ENCODE results near the gene SEC24C.

DNA sequence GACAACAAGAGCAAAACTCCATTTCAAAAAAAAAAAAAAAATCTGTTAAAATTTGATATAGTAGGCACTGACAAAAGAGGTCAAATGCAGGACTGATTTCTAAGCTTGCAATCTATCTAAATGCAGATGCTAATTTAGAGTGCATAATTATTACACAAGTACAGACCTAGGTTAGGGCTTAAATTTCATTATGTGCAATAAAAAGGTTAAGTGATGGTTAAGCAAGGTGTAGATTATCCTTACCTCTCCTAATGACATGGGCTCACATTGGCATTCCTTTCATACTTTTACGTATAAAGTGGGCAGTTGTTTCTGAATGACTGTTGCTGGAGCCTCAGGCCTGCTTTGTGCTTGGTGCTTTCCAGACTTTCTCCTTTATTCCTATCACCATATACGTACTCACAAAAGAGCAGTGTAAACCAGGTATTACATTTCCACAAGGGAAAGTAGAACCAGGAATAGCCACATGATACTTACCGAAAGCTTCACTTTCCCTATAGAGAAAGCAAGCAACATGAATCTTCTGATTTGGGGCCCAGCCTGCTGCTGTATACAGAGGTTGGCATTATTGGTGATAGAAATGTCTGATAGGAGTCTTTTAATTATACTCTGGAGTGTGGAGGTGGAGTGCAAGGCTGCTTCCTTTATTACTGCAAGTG lies 35.5 kb downstream of the SEC24C start:
- TF ChIP-seq, protein P1, sequence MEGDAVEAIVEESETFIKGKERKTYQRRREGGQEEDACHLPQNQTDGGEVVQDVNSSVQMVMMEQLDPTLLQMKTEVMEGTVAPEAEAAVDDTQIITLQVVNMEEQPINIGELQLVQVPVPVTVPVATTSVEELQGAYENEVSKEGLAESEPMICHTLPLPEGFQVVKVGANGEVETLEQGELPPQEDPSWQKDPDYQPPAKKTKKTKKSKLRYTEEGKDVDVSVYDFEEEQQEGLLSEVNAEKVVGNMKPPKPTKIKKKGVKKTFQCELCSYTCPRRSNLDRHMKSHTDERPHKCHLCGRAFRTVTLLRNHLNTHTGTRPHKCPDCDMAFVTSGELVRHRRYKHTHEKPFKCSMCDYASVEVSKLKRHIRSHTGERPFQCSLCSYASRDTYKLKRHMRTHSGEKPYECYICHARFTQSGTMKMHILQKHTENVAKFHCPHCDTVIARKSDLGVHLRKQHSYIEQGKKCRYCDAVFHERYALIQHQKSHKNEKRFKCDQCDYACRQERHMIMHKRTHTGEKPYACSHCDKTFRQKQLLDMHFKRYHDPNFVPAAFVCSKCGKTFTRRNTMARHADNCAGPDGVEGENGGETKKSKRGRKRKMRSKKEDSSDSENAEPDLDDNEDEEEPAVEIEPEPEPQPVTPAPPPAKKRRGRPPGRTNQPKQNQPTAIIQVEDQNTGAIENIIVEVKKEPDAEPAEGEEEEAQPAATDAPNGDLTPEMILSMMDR (conservative IDR thresholded peaks at IDR 0.05; ENCODE audit: low read depth, low read length) = no peak
- no peak for TF ChIP-seq EZH2phosphoT487 (IDR thresholded peaks at IDR 0.05; ENCODE audit: borderline replicate concordance, low read length)

All from PC-3 (cell line).